GM19043 (cell line): ENCODE results near the gene TSPAN17.
A peak's percentile ranks its signal among the peaks of the same experiment; 100 is the strongest.

Source experiments
- ATAC-seq: cut with Tn5 transposase; IDR thresholded peaks from one replicate; pipeline ENCODE4 v1.9.1; 2021; ENCODE audit warnings: low read depth; ENCODE audit not compliant: unreplicated experiment

The TSPAN17 gene

GRCh38 chr5:176620333-176620981 is 26.8 kb upstream of the TSPAN17 start:
- ATAC-seq = no peak

- ATAC-seq = no peak
Measured at GRCh38 chr5:176621661-176622079, 25.6 kb upstream of the TSPAN17 start.

DNA sequence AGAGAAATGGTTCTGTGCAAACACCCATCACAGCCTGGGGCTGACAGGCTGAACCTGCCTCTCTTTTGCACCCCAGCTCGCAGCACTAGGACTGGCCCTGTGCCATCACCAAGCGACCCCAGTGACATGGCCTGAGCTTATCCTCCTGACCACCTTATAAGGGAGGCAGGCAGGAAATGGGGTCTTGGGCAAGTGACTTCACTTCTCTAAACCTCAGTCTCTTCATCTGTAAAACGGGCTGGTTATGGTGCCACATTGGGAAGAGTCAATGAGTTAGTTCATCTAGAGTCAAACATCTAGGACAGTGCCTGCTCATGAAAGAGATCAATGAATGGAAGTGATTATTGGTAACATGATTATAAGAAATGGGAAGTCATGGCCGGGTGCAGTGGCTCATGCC is 23.1 kb upstream of the TSPAN17 start:
- ATAC-seq = no peak

DNA sequence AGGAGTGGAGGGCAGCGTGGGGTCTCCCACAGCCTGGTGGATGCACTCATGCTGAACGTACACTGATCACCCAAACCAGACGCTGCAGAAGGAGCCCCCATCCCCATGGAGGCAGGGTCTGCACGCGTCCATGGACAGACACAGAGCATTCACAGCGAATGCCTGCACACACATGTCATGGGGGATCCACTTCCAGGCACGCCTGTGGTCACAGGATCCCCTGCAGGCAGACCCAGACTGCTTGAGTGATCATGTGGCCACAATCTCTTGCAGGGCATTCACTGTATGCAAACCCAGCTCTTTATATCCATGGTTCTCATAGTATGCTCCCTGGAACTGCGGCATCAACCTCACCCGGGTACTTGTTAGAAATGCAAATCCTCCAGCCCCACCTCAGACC is 22.3 kb upstream of the TSPAN17 start:
- ATAC-seq = no peak

DNA sequence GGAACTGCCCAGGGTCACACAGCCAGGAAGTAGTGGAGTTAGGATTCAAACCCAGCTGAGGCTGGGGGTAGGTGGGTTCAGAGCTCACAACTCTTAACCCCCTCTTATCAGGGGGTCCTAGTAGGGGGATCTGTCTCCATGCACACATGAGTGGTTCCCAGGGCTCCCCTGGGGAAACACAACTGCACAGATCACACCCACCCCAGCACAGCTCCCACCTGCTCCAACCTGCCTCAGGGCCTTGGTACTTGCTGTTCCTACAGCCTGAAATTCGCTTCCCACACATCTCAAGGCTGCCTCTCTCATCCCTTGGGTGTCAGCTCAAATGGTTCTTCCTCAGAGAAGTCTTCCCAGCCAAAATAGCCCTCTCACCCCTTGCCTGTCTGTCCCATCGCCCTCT is 21.8 kb upstream of the TSPAN17 start:
- ATAC-seq = no peak

DNA sequence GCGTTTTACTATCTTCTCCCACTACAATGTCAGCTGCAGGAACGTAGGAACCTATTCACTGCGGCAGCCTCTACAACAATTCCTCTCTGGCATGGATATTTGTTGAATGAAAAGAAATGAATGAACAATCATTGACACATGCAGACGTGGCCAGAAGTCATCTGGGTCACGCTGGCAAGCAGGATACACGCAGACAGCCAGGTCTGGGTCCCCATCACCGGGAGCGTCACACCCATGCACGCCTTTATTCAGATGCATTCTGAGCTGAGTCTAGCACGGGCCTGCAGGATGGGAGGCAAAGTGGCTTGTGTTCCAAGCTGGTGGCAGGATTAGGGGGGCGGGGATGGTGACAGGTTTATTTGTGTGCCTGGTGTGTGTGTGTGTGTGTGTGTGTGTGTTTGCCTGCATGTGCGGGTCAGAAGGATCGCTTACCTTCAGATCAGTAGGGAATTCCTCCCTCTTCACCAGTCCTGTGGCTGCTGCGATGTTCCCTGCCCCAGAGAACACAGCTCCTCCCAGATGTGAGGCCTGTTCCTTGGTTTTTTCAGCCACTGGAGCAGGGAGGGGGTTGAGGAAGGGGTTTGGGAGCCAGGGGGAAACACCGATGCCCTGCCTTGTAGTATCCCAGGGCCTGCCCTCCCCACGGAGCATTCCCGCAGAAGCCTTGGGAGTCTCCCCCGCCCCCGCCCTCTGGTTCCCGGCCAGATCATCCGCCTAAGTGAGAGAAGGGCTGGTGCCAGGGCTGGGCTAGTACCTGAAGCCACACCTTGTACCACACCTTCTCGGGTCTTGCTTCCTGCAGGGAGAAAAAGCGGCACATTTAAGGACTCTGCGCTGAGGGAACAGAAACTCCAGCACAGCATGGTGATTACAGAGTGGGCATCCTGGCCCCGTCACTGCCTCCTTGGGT is 21.1 kb upstream of the TSPAN17 start:
- ATAC-seq = no peak

- no peak for ATAC-seq
Measured at GRCh38 chr5:176626876-176627236, 20.4 kb upstream of the TSPAN17 start.

GRCh38 chr5:176627582-176627981 is 19.7 kb upstream of the TSPAN17 start:
- no peak for ATAC-seq

DNA sequence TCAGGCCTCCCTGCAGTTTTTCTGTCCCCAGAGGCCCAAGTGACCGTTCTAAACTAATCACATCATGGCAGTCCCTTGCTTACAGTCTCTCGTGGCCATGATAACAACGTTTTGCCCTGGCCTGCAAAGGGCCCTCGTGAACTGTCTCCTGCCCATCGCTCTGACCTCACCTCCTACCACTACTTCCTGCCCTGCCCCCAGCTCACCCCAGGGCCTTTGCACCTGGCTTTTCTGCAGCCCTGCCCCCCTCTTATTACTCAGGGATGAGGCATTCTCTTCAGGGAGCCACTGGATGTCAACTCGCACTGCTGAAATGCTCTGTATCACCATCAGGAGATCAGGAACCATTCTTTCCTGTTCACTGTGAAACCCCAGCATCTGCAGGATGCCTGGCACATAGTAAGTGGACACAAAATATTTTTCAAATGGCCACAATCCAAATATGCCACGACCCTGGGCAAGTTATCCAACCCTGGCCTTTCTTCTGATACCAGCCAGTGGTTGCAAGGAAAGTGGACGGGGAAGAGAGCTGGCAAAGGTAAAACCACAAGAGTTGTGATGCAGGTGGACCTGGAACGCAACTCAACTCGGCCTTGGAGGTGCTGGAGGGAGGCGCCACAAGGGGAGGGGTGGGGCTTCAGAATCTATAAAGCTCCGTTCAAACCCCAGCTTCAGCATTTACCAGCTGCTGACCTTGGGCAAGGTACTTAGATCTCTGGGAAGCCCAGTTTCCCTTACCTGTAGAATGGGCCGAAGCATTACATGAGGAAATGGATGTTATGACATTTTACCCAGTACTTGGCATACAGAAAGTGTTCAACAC is 18.7 kb upstream of the TSPAN17 start:
- ATAC-seq = no peak

DNA sequence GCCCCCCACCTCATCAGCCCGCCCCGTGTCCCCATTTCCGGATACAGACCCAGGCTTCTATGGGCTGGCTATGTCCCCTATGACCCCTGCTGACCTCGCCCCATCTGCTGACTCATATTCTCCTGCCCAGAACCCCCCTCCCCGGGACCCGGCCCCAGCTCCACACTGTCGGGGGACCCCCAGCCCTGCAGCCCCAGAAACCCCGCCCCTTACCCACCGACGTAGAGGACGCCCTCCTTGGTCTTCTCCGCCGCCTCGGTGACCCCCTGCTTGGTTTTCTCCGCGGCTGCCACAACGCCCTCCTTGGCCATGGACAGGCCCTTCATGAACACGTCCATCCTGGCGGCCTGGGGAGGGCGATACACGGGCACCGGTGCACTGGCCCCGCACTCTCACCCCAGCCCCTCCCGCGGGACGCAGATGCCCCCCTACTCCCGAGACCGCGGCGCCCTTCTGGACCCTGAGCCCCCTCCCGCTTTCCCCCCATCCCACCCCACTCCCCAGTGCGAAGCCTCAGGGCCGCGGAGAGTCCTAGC is 17.9 kb upstream of the TSPAN17 start:
- no peak for ATAC-seq

DNA sequence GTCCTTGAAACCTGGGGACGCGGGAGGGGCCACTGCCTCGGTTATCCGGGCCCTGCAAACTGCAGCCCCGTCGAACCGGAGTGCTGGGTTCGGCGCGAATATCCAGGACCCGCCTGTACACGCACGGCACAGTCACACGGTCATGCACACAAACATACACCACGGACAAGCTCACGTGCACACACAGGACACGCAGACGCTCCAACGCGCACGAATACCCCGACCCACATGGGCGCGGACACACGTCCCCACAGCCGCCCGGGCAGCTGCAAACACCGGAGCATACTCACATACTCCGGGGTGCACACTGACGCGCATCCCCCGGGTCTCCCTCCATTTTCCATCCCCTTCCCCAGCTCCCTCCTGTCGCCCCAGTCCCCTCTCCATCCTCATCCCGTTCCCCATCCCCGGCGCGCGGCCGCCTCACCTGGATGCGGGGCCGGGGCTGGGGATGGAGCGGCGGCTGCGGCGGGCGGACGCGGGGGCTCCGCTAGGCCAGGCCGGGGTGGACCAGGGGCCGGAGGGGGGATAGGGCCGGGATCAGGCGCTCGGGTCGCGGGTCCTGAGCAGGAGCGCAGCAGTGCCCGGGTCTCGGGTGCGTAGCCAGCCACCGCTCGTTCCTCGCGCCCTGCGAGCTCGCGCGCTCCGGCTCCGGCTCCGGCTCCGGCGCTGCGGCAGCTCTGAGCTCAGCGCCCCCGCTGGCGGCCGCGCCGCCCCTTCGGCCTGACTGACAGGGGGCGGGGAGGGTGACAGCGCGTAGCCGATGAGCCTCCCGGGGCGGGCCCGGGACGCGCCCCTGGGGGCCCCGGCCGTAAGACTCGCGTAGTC is 17.2 kb upstream of the TSPAN17 start, which contains the start of the genes EIF4E1B and SNCB:
Gene EIF4E1B, plus strand, starts transcription at position 823 of the 828 bp plus-strand sequence. CDS start 12,113 bp downstream, outside the sequence.
Gene SNCB, minus strand, starts transcription at position 682 of the 828 bp plus-strand sequence. CDS start 880 bp downstream, outside the sequence.
- peak; percentile 64 for ATAC-seq

DNA sequence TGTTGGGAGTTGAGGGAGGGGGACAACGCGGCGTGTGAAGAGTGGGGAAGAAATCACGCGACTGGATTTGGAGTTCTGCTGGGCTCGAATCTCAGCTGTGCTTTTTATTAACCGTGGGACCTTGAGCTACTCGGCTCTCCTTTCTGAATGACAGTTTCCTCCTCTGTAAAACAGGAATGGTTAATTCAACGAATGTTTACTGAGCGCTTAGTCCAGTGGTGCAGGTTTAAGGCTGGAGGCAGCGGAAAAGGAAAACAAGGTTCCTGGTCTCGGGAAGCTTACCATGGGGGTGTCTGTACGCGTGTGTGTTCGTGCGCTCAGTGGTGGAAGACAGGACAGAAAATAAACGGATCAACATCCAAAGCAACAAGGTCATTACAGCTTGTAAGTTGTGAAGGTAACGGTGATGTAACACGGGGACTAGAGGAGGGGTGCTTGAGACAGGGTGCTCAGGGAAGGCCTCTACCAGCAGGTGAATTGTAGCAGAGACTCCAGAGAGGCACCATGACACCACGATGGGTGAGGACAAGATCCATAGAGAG is 16.5 kb upstream of the TSPAN17 start:
- ATAC-seq = no peak

DNA sequence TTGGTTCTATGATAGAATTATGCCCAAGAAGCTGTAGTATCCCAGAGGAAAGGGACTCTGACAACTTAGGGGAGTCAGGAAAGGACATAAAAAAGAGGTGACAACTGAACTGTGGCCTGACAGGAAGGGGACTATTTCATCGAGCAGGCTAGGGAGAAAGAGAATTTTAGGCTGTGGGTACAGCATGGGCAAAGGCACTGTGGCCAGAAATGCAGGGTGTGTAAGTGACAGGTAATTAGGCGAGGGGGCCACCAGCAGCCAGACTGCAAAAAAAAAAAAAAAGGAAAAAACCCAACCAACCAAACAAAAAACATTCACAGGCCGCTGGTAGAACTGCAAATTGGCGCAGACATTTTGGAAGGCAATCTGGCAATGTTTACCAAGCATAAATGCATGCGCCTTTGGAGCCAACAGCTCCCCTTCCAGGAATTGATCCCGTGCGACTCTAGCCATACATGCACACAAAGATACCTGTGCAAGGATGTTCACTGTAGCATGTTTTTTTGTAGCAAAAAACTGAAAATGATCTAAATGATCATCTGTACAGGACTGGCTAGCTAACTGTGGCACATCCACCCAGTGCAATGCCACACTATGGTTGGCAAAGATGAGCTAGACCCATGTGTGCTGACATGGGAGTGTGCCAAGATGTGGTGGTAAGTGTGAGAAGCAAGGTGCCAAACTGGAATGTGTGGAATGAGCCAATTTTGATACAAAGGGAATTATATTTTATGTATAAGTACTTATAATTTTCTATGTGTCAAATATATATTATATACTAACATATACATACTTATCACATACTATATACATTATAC is 15.7 kb upstream of the TSPAN17 start:
- ATAC-seq = no peak

DNA sequence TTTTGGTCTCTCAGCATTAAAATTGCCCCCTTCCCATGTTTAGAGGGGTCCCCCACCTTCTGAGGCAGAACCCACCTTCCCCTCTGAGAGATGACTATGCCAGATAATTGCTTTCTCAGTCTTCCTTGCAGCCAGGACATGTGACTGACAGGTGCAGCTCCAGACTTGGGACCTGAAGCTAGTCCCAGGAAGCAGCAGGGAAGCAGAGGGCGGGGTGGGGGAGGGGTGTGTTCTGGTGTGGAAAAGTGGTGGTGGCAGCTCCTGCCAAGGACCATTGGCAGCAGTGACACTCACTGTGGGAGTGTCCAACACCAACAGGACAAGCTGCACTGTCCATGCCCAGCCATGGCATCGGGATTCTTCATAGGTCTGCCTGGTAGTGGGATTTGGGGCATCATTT is 14.5 kb upstream of the TSPAN17 start:
- ATAC-seq = no peak

DNA sequence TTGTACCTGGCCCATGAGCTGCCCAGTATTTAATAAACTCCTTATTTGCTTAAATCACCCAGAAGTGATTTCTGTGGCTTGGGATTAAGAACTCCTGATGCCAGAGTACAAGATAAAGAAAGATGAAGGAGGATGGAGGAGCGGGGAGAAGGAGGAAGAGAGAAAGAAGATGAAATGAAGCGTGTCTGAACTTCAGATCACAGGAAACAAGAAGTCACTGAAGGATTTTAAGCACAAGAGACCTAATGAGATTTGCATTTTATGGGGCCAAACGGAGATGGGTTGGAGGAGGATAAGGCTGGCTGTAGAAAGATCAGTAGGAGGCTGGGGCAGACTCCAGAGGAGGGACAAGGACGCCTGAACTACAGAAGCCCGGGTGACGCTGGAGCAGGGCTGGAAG is 13.7 kb upstream of the TSPAN17 start:
- no peak for ATAC-seq

DNA sequence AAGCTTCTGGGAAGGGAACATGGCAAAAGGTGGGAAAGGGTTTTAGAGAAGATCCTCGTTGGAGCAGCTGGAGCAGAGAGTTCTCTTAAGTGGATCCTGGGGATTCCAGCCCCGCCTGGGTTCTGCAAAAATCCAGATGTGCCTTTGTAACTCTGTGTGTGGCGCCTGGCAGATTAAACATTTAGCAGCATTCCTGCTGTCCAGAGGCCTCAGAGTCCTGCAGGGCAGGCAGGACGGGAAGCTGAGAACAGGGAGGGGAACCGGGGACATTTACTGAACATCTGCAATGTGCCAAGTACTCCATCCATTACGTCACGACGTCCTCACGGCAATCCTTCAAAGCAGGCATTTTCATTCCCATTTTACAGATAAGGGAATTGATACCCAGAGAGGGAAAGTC is 10.9 kb upstream of the TSPAN17 start:
- ATAC-seq = no peak

- no peak for ATAC-seq
Measured at GRCh38 chr5:176637556-176637955, 9.7 kb upstream of the TSPAN17 start.

GRCh38 chr5:176638437-176638836 is 8.8 kb upstream of the TSPAN17 start:
- ATAC-seq = no peak

DNA sequence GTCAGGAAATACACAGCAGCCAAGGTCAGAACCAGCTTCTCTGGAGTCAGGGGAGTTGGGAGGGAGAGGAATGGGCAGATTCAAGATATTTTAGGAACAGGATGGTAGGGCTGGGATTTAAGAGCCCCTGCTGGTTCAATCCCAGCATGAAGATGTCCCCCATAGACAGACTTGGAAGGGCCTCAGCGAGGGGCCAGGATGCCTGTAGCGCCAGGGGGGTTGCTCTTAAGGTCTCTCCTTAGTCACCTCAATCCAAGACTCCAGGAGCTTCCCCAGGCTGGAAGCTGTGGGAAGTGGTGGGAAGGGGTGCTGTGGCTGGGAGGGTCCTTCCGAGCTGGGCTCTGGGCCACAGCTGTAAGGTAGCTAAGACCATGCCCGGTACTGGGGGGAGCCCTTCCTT is 8.1 kb upstream of the TSPAN17 start:
- ATAC-seq = no peak
